Karpas-422 (cell line): ENCODE data around the gene PPP1R9B. TPM values are rescaled to one million over a fixed set of nuclear protein-coding genes. Genes with fewer than 3 reads are reported as not detected.

Experiments used
- DNase-seq: peaks from one replicate; pipeline ENCODE4 v3.0.0-alpha.2; 2015
- H2AFZ ChIP-seq: fragments of 200-600 bp; sonication (generic); 2 replicates; pipeline ENCODE4 v1.6.1; 2014; ENCODE audit warnings: antibody characterized with exemption, low read length, mixed read lengths
- H3K27ac ChIP-seq: fragments of 200-600 bp; sonication (generic); 2 replicates; pipeline ENCODE4 v1.5.1; 2014; ENCODE audit warnings: mild to moderate bottlenecking, low read length, moderate library complexity
- H3K27me3 ChIP-seq: fragments of 200-600 bp; sonication (generic); 2 replicates; pipeline ENCODE4 v1.6.1; 2014; ENCODE audit warnings: low read length, mixed read lengths
- H3K36me3 ChIP-seq: fragments of 200-600 bp; sonication (generic); 2 replicates; pipeline ENCODE4 v1.6.1; 2014; ENCODE audit warnings: low read length, mixed read lengths; ENCODE audit not compliant: insufficient read depth
- H3K4me1 ChIP-seq: fragments of 200-600 bp; sonication (generic); 2 replicates; pipeline ENCODE4 v1.6.1; 2014; ENCODE audit warnings: mild to moderate bottlenecking, low read length, mixed read lengths
- H3K4me2 ChIP-seq: fragments of 200-600 bp; sonication (generic); 2 replicates; pipeline ENCODE4 v1.6.1; 2014; ENCODE audit warnings: low read length, low read depth, mild to moderate bottlenecking; ENCODE audit not compliant: poor library complexity, severe bottlenecking
- H3K4me3 ChIP-seq: fragments of 200-600 bp; sonication (generic); 2 replicates; pipeline ENCODE4 v1.5.1; 2014; ENCODE audit warnings: mild to moderate bottlenecking, antibody characterized with exemption, low read length, mixed read lengths
- H3K79me2 ChIP-seq: fragments of 200-600 bp; sonication (generic); 2 replicates; pipeline ENCODE4 v1.6.1; 2014; ENCODE audit warnings: mild to moderate bottlenecking, low read length, mixed read lengths
- H3K9ac ChIP-seq: fragments of 200-600 bp; sonication (generic); 2 replicates; pipeline ENCODE4 v1.6.0; 2014; ENCODE audit warnings: low read length
- H3K9me2 ChIP-seq: fragments of 200-600 bp; sonication (generic), shearing (Covaris generic); replicated peaks from 2 replicates; pipeline ENCODE4 v1.6.0; 2014; ENCODE audit warnings: mild to moderate bottlenecking, low read length, moderate library complexity; ENCODE audit not compliant: insufficient read depth
- H3K9me3 ChIP-seq: fragments of 300-700, 200-600 bp; sonication (generic); 2 replicates; pipeline ENCODE4 v1.6.1; 2014; ENCODE audit warnings: low read length, mixed read lengths
- H4K20me1 ChIP-seq: fragments of 200-600 bp; sonication (generic); 2 replicates; pipeline ENCODE4 v1.6.1; 2014; ENCODE audit warnings: mild to moderate bottlenecking, antibody characterized with exemption, low read length, low read depth; ENCODE audit not compliant: insufficient read depth
- total RNA-seq: library from RNA; depleted of rRNA; stranded (reverse); fragments of >200 nt; shearing (Covaris generic); gene quantifications from 2 replicates; pipeline ENCODE4 v1.2.3, GENCODE V29; 2014; ENCODE audit warnings: low replicate concordance

Gene PPP1R9B
- total RNA-seq, 1 experiment from 2014 or later = 41.0 TPM

- no peaks in the 10 kb centered on the region for H4K20me1 ChIP-seq
- H3K36me3 ChIP-seq = no peaks in the 10 kb centered on the region
- no peak overlapping the region for H3K4me3 ChIP-seq
- H3K4me2 ChIP-seq = no peak overlapping the region
- no peak for DNase-seq
- H3K9ac ChIP-seq = no peak overlapping the region
- H3K27me3 ChIP-seq = no peaks in the 10 kb centered on the region
- no peaks in the 10 kb centered on the region for H3K79me2 ChIP-seq
- no peak overlapping the region for H2AFZ ChIP-seq
- no peaks in the 10 kb centered on the region for H3K9me2 ChIP-seq
- peaks cover 16% of the 10 kb centered on the region for H3K4me1 ChIP-seq
- H3K9me3 ChIP-seq = no peaks in the 10 kb centered on the region
- H3K27ac ChIP-seq = no peak overlapping the region
Observed at GRCh38 chr17:50103252-50103651, 47.2 kb downstream of the PPP1R9B start.

- H3K9me3 ChIP-seq = no peaks in the 10 kb centered on the region
- no peaks in the 10 kb centered on the region for H3K27me3 ChIP-seq
- H3K79me2 ChIP-seq = no peaks in the 10 kb centered on the region
- no peak overlapping the region for H3K9ac ChIP-seq
- H3K36me3 ChIP-seq = no peaks in the 10 kb centered on the region
- no peak for DNase-seq
- no peak overlapping the region for H3K27ac ChIP-seq
- no peaks in the 10 kb centered on the region for H3K9me2 ChIP-seq
- H4K20me1 ChIP-seq = no peaks in the 10 kb centered on the region
- no peak overlapping the region for H2AFZ ChIP-seq
- peak overlapping the region; percentile 52 for H3K4me2 ChIP-seq
- H3K4me1 ChIP-seq = peaks cover 16% of the 10 kb centered on the region
- no peak overlapping the region for H3K4me3 ChIP-seq
Observed at GRCh38 chr17:50102164-50102991, 48.1 kb downstream of the PPP1R9B start.

GRCh38 chr17:50101346-50102163, 48.9 kb downstream of the PPP1R9B start:
- Histone ChIP-seq H3K27ac (no peak overlapping the region), H3K9ac (no peak overlapping the region), H3K9me3 (no peaks in the 10 kb centered on the region), H3K9me2 (no peaks in the 10 kb centered on the region), H2AFZ (no peak overlapping the region), H3K4me2 (peak overlapping the region; percentile 52), H3K4me1 (peaks cover 16% of the 10 kb centered on the region), H3K27me3 (no peaks in the 10 kb centered on the region), H3K36me3 (no peaks in the 10 kb centered on the region), H4K20me1 (no peaks in the 10 kb centered on the region), H3K79me2 (no peaks in the 10 kb centered on the region), H3K4me3 (peak overlapping the region; percentile 35; the same call in 1 of the 2 replicates)
- peak; percentile 78 for DNase-seq

GRCh38 chr17:50100921-50101345, 49.5 kb downstream of the PPP1R9B start:
- Histone ChIP-seq H3K9ac (no peak overlapping the region), H3K27ac (no peak overlapping the region), H3K9me2 (no peaks in the 10 kb centered on the region), H4K20me1 (no peaks in the 10 kb centered on the region), H3K79me2 (no peaks in the 10 kb centered on the region), H3K36me3 (no peaks in the 10 kb centered on the region), H3K4me1 (peaks cover 16% of the 10 kb centered on the region), H3K4me3 (peak overlapping the region; percentile 35; the same call in 1 of the 2 replicates), H3K9me3 (no peaks in the 10 kb centered on the region), H2AFZ (no peak overlapping the region), H3K27me3 (no peaks in the 10 kb centered on the region), H3K4me2 (peak overlapping the region; percentile 52)
- no peak for DNase-seq

- no peak overlapping the region for H2AFZ ChIP-seq
- no peaks in the 10 kb centered on the region for H3K79me2 ChIP-seq
- no peaks in the 10 kb centered on the region for H4K20me1 ChIP-seq
- no peaks in the 10 kb centered on the region for H3K36me3 ChIP-seq
- no peaks in the 10 kb centered on the region for H3K9me3 ChIP-seq
- H3K9me2 ChIP-seq = no peaks in the 10 kb centered on the region
- no peak overlapping the region for H3K9ac ChIP-seq
- no peak overlapping the region for H3K27ac ChIP-seq
- peak overlapping the region; percentile 52 for H3K4me2 ChIP-seq
- peaks cover 16% of the 10 kb centered on the region for H3K4me1 ChIP-seq
- DNase-seq = no peak
- no peaks in the 10 kb centered on the region for H3K27me3 ChIP-seq
- H3K4me3 ChIP-seq = no peak overlapping the region
Observed at GRCh38 chr17:50100480-50100883, 50.0 kb downstream of the PPP1R9B start.

- Histone ChIP-seq H3K4me1 (peaks cover 21% of the 10 kb centered on the region), H3K9me2 (no peaks in the 10 kb centered on the region), H4K20me1 (no peaks in the 10 kb centered on the region), H3K9me3 (no peaks in the 10 kb centered on the region), H3K36me3 (no peaks in the 10 kb centered on the region), H3K9ac (no peak overlapping the region), H3K4me3 (no peak overlapping the region), H3K27ac (no peak overlapping the region), H3K4me2 (no peak overlapping the region), H2AFZ (no peak overlapping the region), H3K79me2 (no peaks in the 10 kb centered on the region), H3K27me3 (no peaks in the 10 kb centered on the region)
- DNase-seq = no peak
Observed at GRCh38 chr17:50099003-50099402, 51.5 kb downstream of the PPP1R9B start.

GRCh38 chr17:50098583-50098982, 51.9 kb downstream of the PPP1R9B start:
- peaks cover 21% of the 10 kb centered on the region for H3K4me1 ChIP-seq
- no peaks in the 10 kb centered on the region for H3K79me2 ChIP-seq
- H3K9me2 ChIP-seq = no peaks in the 10 kb centered on the region
- no peak overlapping the region for H2AFZ ChIP-seq
- no peaks in the 10 kb centered on the region for H3K27me3 ChIP-seq
- no peak overlapping the region for H3K4me3 ChIP-seq
- H3K36me3 ChIP-seq = no peaks in the 10 kb centered on the region
- no peaks in the 10 kb centered on the region for H3K9me3 ChIP-seq
- no peaks in the 10 kb centered on the region for H4K20me1 ChIP-seq
- H3K9ac ChIP-seq = no peak overlapping the region
- H3K27ac ChIP-seq = no peak overlapping the region
- no peak overlapping the region for H3K4me2 ChIP-seq
- DNase-seq = no peak

- no peak overlapping the region for H3K9ac ChIP-seq
- H3K4me2 ChIP-seq = no peak overlapping the region
- H3K9me3 ChIP-seq = no peaks in the 10 kb centered on the region
- DNase-seq = no peak
- no peaks in the 10 kb centered on the region for H3K36me3 ChIP-seq
- no peaks in the 10 kb centered on the region for H3K79me2 ChIP-seq
- H3K4me1 ChIP-seq = peaks cover 21% of the 10 kb centered on the region
- H2AFZ ChIP-seq = no peak overlapping the region
- H4K20me1 ChIP-seq = no peaks in the 10 kb centered on the region
- H3K27ac ChIP-seq = no peak overlapping the region
- no peak overlapping the region for H3K4me3 ChIP-seq
- no peaks in the 10 kb centered on the region for H3K9me2 ChIP-seq
- no peaks in the 10 kb centered on the region for H3K27me3 ChIP-seq
Observed at GRCh38 chr17:50097926-50098325, 52.6 kb downstream of the PPP1R9B start.
